RPMI7951 (cell line): ENCODE results near the gene PTPRCAP. TPM values are rescaled to one million over a fixed set of nuclear protein-coding genes. Genes with fewer than 3 reads are reported as not detected.
"Not testable (repeated sequence)": the region's sequence is repeated elsewhere in the genome, so short reads cannot be mapped to it uniquely, and the experiment has no call there.

Experiments used
- DNase-seq: peaks from one replicate; pipeline ENCODE4 v3.0.0-alpha.2; 2012; ENCODE audit warnings: low read depth
- total RNA-seq: library from RNA; depleted of rRNA; stranded (reverse); fragments of >200 nt; shearing (Covaris generic); gene quantifications from 2 replicates; pipeline ENCODE4 v1.2.3, GENCODE V29; 2014; rRNA removed

The PTPRCAP gene, protein sequence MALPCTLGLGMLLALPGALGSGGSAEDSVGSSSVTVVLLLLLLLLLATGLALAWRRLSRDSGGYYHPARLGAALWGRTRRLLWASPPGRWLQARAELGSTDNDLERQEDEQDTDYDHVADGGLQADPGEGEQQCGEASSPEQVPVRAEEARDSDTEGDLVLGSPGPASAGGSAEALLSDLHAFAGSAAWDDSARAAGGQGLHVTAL
- 0.39 TPM in 1 of 2 replicates, not detected in the other for total RNA-seq

GRCh38 chr11:67437082-67437808, at the start of gene PTPRCAP:
Gene PTPRCAP, minus strand, starts transcription at chr11:67437682. Its CDS starts 63 bp downstream, at chr11:67437619.
- DNase-seq: no peak

- no peak for DNase-seq
Measured at GRCh38 chr11:67486481-67487195, 49.2 kb upstream of the PTPRCAP start.

GRCh38 chr11:67485873-67486361, 48.4 kb upstream of the PTPRCAP start:
- DNase-seq: not testable (repeated sequence)

- DNase-seq: no peak
Measured at GRCh38 chr11:67484847-67485311, 47.4 kb upstream of the PTPRCAP start.

DNA sequence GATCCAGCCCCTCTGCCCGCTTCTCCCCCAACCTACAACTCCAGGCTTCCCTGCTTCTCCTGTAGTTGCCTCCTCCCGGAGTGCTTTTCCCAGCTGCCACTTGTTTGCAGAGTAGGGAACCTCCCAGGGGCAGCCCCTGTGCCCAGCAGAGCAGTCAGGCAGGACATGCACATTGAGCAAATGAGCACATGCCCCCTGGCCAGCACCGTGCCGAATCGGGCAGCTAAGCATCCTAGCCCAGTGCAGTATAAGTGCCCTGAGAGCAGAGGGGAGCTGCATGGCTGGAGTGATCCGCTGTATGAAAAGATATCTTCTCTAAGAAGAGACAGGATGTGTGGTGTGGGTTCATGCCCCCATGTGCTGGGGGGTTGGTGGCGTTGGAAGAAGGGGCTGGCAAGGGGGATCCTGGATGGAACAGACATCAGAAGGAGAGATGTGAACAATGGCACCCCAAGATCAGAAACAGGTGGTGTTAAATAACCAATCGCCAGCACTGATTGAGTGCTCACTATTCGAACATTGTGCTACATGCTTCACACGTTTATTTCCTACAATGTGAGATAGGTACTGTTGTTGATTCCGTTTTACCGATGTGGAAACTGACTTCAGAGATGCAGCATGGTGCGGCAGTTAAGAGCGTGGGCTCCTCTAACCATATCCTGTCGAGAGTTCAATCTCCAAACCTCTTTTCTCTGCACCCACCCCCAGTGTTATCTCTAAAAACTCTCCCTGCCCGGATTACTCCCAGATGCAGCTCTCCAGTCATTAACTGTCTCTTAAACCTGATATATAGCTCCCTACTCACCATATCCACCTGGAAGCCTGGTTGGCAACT, 46.6 kb upstream of the PTPRCAP start:
- no peak for DNase-seq

DNA sequence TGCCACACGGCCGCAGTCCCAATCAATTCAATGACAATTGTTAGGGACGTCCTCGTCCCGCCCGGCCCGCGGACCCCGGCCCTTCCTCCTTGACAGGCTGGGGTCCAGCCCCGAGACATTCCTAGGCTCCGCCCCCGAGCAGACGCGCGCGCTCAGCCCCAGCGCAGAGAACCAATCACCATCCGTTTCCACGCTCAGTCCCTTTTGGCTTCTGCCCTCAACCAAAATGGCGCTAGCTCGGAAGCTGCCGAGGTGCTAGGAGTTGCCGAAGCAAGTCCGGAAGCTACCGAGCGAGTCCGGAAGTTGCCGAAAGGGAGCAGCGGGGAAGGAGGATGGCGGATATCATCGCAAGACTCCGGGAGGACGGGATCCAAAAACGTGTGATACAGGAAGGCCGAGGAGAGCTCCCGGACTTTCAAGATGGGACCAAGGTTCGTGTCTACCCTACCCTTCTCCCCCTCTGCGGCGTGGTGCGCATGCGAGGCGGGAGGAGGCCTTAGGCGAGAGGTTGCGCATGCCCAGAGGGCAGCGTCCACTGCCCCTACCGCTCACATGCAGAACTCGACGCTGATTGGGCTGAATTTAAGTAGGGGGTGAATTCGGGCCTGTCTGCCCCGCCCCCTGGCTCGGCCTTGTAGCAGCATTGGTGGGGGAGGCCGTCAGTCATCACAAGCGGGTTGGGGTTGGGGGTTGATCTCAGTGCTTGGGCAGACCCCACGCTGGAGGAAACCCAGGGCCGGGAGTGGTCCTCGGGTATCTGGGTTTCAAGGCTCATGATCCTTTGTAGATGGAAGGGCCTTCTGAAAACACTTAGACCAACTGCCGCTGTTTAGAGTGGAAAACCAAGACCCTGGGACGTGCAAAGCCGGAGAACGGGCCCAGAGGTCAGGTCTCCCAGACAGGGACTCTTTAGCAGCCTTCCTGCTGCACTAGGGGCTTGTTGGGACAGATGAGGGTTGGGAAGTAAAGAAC, 45.6 kb upstream of the PTPRCAP start, which contains the start of gene AIP:
Gene AIP, plus strand, starts transcription at position 200 of the 972 bp plus-strand sequence. Its CDS starts 133 bp downstream, at position 333.
- peak; percentile 96 for DNase-seq

- DNase-seq: no peak
Measured at GRCh38 chr11:67482275-67482826, 44.9 kb upstream of the PTPRCAP start.

- DNase-seq: not testable (repeated sequence)
Measured at GRCh38 chr11:67477344-67478050, 40.0 kb upstream of the PTPRCAP start.

DNA sequence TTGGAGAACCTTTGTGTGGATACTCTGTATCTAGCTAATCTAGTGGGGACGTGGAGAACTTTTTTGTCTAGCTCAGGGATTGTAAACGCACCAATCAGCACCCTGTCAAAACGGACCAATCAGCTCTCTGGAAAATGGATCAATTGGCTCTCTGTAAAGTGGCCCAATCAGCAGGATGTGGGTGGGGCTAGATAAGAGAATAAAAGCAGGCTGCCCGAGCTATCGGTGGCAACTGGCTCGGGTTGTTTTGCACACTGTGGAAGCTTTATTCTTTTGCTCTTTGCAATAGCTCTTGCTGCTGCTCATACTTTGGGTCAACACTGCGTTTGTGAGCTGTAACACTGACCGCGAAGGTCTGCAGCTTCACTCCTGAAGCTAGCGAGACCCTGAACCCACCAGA, 39.2 kb upstream of the PTPRCAP start:
- not testable (repeated sequence) for DNase-seq

DNA sequence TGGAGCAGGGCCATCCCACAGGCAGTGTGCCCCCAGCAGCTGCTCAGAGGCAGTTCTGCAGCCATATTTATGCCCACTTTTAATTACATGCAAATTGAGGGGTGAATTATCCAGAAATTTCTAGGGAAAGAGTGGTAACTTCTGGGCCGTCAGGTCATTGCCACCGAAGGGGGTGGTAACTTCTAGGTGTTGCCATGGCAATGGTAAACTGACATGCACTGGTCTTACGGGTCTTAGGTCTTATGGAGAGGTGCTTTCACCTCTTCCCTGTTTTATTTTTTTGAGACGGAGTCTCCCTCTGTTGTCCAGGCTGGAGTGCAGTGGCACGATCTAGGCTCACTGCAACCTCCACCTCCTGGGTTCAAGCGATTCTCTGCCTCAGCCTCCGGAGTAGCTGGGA, 35.4 kb upstream of the PTPRCAP start:
- no peak for DNase-seq

- no peak for DNase-seq
Measured at GRCh38 chr11:67470337-67471002, 33.0 kb upstream of the PTPRCAP start.

GRCh38 chr11:67469508-67469811, 32.0 kb upstream of the PTPRCAP start:
- DNase-seq: no peak

DNA sequence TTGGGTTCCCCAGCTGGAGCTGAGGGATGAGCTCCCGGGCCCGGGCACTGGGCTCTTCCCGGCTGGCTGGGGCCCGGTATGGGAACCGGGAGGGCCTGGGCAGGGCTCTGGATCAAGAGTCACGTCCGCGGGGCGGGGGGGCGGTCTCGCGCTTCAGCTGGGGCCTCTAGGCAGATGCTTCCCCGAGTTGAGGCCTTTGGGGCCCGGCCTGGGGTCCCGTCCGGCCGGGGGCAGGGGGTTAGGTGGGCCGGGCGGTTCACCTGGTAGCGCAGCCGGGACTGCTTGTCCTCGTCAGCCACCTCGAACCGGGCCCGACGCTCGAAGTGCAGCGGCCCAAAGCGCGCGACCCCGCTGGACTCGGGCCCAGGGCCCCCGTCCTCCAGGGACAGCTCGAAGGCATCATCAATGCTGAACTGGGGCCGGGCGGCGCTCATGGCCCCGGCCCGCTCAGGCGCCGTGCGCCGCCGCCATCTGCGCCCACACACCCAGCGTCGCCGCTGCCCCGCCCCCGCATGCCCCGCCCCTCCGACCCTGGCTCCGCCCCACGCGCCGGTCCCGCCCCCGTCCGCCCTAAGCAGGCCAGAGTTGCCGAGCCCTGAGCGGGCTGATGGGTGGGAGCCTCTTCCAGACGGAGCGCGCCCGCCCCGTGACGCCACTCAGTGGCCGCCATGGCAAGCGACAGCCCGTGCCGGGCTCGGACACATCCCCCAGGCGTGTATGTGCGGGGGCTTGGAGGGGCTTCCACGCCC, 31.5 kb upstream of the PTPRCAP start, which contains the start of gene TMEM134:
Gene TMEM134, minus strand, starts transcription at position 493 of the 749 bp plus-strand sequence. Its CDS starts 59 bp downstream, at position 434.
- DNase-seq: peak; percentile 88

GRCh38 chr11:67468456-67468758, 30.9 kb upstream of the PTPRCAP start:
- DNase-seq: no peak

- no peak for DNase-seq
Measured at GRCh38 chr11:67468056-67468455, 30.6 kb upstream of the PTPRCAP start.

GRCh38 chr11:67466962-67467771, 29.7 kb upstream of the PTPRCAP start:
- no peak for DNase-seq

- no peak for DNase-seq
Measured at GRCh38 chr11:67466367-67466766, 28.9 kb upstream of the PTPRCAP start.
